Epithelial cell of esophagus (primary cell): ENCODE measurements around the gene MTUS2.

Source experiments
- DNase-seq: peaks from one replicate; pipeline ENCODE4 v3.0.0; 2010; ENCODE audit warnings: low read depth
- H3K4me3 ChIP-seq: 2 replicates; pipeline ENCODE4 v1.5.1; 2011; ENCODE audit warnings: mild to moderate bottlenecking, low read length, control low read depth
- CTCF ChIP-seq: IDR thresholded peaks from 2 replicates; pipeline ENCODE4 v1.5.1; 2011; ENCODE audit warnings: low read depth, mild to moderate bottlenecking, low read length, control low read depth, inconsistent platforms; ENCODE audit not compliant: insufficient read depth; ENCODE audit errors: missing control alignments

Gene MTUS2

GRCh38 chr13:29474991-29475390 is 654.9 kb downstream of the MTUS2 start:
- DNase-seq, result peak; percentile 31
- H3K4me3 ChIP-seq, result no peak overlapping the region
- TF ChIP-seq CTCF, result no peak

GRCh38 chr13:29476046-29476445 is 655.9 kb downstream of the MTUS2 start:
- peak; percentile 75 for DNase-seq
- H3K4me3 ChIP-seq, result no peak overlapping the region
- TF ChIP-seq CTCF, result no peak

- no peak overlapping the region for H3K4me3 ChIP-seq
- no peak for DNase-seq
- TF ChIP-seq CTCF, result no peak
These were observed 659.8 kb downstream of the MTUS2 start for GRCh38 chr13:29479716-29480492.

- TF ChIP-seq CTCF, result no peak
- DNase-seq, result no peak
- H3K4me3 ChIP-seq, result no peak overlapping the region
These were observed 660.9 kb downstream of the MTUS2 start for GRCh38 chr13:29480893-29481525.

- no peak for DNase-seq
- no peak overlapping the region for H3K4me3 ChIP-seq
- TF ChIP-seq CTCF, result no peak
These were observed 661.5 kb downstream of the MTUS2 start for GRCh38 chr13:29481603-29482002.

GRCh38 chr13:29482504-29482903 is 662.4 kb downstream of the MTUS2 start:
- TF ChIP-seq CTCF, result no peak
- H3K4me3 ChIP-seq, result no peak overlapping the region
- DNase-seq, result no peak
